ENCODE data around the gene PDE4D.

The PDE4D gene

GRCh38 chr5:59661954-59662615 lies 231.4 kb downstream of the PDE4D start:
- Histone ChIP-seq H2BK120ac (ENCODE audit: low read depth, low read length) (no peak overlapping the region), H3K79me1 (replicated peaks; ENCODE audit: low read length, poor library complexity, severe bottlenecking) (peaks cover 2% of the 10 kb centered on the region), H3K4ac (ENCODE audit: low read depth in 1 of 2, low read length in 2 of 2) (no peak overlapping the region), H3K14ac (ENCODE audit: low read length in 2 of 2) (no peak overlapping the region), H2AFZ (ENCODE audit: low read depth, low read length) (no peak overlapping the region), H3K4me2 (ENCODE audit: low read length, poor library complexity, severe bottlenecking) (no peak overlapping the region), H3K27ac (ENCODE audit: low read length, poor library complexity, severe bottlenecking) (peak overlapping the region; percentile 34), H3K9ac (ENCODE audit: low read length) (peak overlapping the region; percentile 41), H4K8ac (ENCODE audit: low read length) (no peak overlapping the region), H2BK12ac (ENCODE audit: low read length in 2 of 2) (peak overlapping the region in 1 of 2 experiments; percentile 84), H3K4me3 (ENCODE audit: insufficient read depth in 1 of 2, low read depth in 1 of 2, low read length in 2 of 2) (no peak overlapping the region), H3K23ac (ENCODE audit: low read length in 2 of 2) (no peak overlapping the region), H3K4me1 (ENCODE audit: control insufficient read depth, insufficient read depth, low read depth, low read length) (peaks cover 10% of the 10 kb centered on the region), H3K27me3 (ENCODE audit: control insufficient read depth in 1 of 2, insufficient read depth in 1 of 2, low read length in 2 of 2) (no peaks in the 10 kb centered on the region), H3K9me3 (ENCODE audit: control insufficient read depth, low read length) (no peaks in the 10 kb centered on the region), H2AK5ac (ENCODE audit: low read length, severe bottlenecking) (no peak overlapping the region), H2BK5ac (ENCODE audit: low read depth, low read length, poor library complexity, severe bottlenecking) (no peak overlapping the region), H3K36me3 (ENCODE audit: control insufficient read depth in 1 of 2, insufficient read depth in 2 of 2, low read depth in 1 of 2, low read length in 2 of 2) (no peaks in the 10 kb centered on the region), H2BK15ac (ENCODE audit: low read depth, poor library complexity, severe bottlenecking) (no peak overlapping the region), H3K18ac (ENCODE audit: low read depth in 1 of 2, low read length in 2 of 2) (no peak overlapping the region), H4K91ac (ENCODE audit: low read length) (no peak overlapping the region)
- peak; percentile 47 for DNase-seq
- WGBS, result 48% methylated on average over 2 of the region's 4 CpGs

DNA sequence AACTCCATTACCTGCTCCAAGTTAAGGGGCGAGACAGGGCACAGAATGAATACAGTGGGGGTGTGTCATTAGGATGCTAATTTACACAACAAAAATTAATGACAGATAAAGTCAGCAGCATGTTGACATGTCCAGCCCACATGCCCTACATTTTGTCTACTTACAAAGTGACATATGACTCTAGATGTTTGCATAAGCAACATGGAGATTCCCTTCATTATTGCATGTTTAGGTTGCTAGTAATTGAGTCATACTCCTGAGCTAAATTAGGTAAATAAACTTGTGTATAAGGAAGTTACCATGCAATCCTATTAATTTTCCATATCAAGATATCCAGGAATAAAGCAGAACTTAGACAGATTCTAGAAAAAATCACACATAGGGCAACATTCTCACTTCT lies 232.2 kb downstream of the PDE4D start:
- no peak overlapping the region for H3K9ac ChIP-seq (ENCODE audit: low read length)
- H3K27me3 ChIP-seq (ENCODE audit: control insufficient read depth in 1 of 2, insufficient read depth in 1 of 2, low read length in 2 of 2), result no peaks in the 10 kb centered on the region
- H3K4me2 ChIP-seq (ENCODE audit: low read length, poor library complexity, severe bottlenecking), result no peak overlapping the region
- no peak overlapping the region for H2BK5ac ChIP-seq (ENCODE audit: low read depth, low read length, poor library complexity, severe bottlenecking)
- no peak overlapping the region for H2BK15ac ChIP-seq (ENCODE audit: low read depth, poor library complexity, severe bottlenecking)
- no peak overlapping the region for H2AK5ac ChIP-seq (ENCODE audit: low read length, severe bottlenecking)
- no peak overlapping the region for H3K4ac ChIP-seq (ENCODE audit: low read depth in 1 of 2, low read length in 2 of 2)
- H3K4me1 ChIP-seq (ENCODE audit: control insufficient read depth, insufficient read depth, low read depth, low read length), result peaks cover 10% of the 10 kb centered on the region
- H2BK120ac ChIP-seq (ENCODE audit: low read depth, low read length), result no peak overlapping the region
- H3K23ac ChIP-seq (ENCODE audit: low read length in 2 of 2), result no peak overlapping the region
- peak; percentile 83 for DNase-seq
- no peak overlapping the region for H4K91ac ChIP-seq (ENCODE audit: low read length)
- no peak overlapping the region for H2AFZ ChIP-seq (ENCODE audit: low read depth, low read length)
- H3K4me3 ChIP-seq (ENCODE audit: insufficient read depth in 1 of 2, low read depth in 1 of 2, low read length in 2 of 2), result no peak overlapping the region
- H3K79me1 ChIP-seq (replicated peaks; ENCODE audit: low read length, poor library complexity, severe bottlenecking), result peaks cover 3% of the 10 kb centered on the region
- no peak overlapping the region for H3K27ac ChIP-seq (ENCODE audit: low read length, poor library complexity, severe bottlenecking)
- no peak overlapping the region for H2BK12ac ChIP-seq (ENCODE audit: low read length in 2 of 2)
- no peak overlapping the region for H3K14ac ChIP-seq (ENCODE audit: low read length in 2 of 2)
- WGBS, result no CpG with 5 or more reads among the region's 1 CpG
- no peak overlapping the region for H4K8ac ChIP-seq (ENCODE audit: low read length)
- no peak overlapping the region for H3K18ac ChIP-seq (ENCODE audit: low read depth in 1 of 2, low read length in 2 of 2)
- no peaks in the 10 kb centered on the region for H3K9me3 ChIP-seq (ENCODE audit: control insufficient read depth, low read length)
- H3K36me3 ChIP-seq (ENCODE audit: control insufficient read depth in 1 of 2, insufficient read depth in 2 of 2, low read depth in 1 of 2, low read length in 2 of 2), result no peaks in the 10 kb centered on the region

DNA sequence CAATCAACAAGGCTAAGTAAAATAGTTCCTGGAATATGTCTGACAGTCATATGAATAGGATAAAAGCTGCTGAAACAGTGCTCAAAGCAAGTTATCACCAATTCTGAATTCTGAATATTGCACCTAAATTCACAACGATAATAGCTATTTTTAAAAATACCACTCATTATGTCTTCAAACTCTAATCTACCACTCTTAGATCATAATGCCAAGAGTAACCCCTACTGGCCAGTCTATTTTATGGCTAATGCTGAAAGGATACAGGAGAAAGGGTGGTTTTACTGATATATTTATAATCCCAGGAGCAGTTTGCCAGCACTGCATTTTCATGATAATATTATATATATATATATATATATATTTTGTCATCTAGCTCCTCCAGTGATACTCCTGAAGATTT lies 232.8 kb downstream of the PDE4D start:
- Histone ChIP-seq H3K14ac (ENCODE audit: low read length in 2 of 2) (no peak overlapping the region), H4K91ac (ENCODE audit: low read length) (no peak overlapping the region), H2AK5ac (ENCODE audit: low read length, severe bottlenecking) (no peak overlapping the region), H3K9ac (ENCODE audit: low read length) (no peak overlapping the region), H2BK15ac (ENCODE audit: low read depth, poor library complexity, severe bottlenecking) (no peak overlapping the region), H3K18ac (ENCODE audit: low read depth in 1 of 2, low read length in 2 of 2) (no peak overlapping the region), H3K9me3 (ENCODE audit: control insufficient read depth, low read length) (no peaks in the 10 kb centered on the region), H2AFZ (ENCODE audit: low read depth, low read length) (no peak overlapping the region), H2BK5ac (ENCODE audit: low read depth, low read length, poor library complexity, severe bottlenecking) (no peak overlapping the region), H3K4me1 (ENCODE audit: control insufficient read depth, insufficient read depth, low read depth, low read length) (peaks cover 10% of the 10 kb centered on the region), H3K4ac (ENCODE audit: low read depth in 1 of 2, low read length in 2 of 2) (no peak overlapping the region), H3K27ac (ENCODE audit: low read length, poor library complexity, severe bottlenecking) (no peak overlapping the region), H3K4me2 (ENCODE audit: low read length, poor library complexity, severe bottlenecking) (no peak overlapping the region), H3K27me3 (ENCODE audit: control insufficient read depth in 1 of 2, insufficient read depth in 1 of 2, low read length in 2 of 2) (no peaks in the 10 kb centered on the region), H3K79me1 (replicated peaks; ENCODE audit: low read length, poor library complexity, severe bottlenecking) (peaks cover 4% of the 10 kb centered on the region), H4K8ac (ENCODE audit: low read length) (no peak overlapping the region), H2BK120ac (ENCODE audit: low read depth, low read length) (no peak overlapping the region), H3K36me3 (ENCODE audit: control insufficient read depth in 1 of 2, insufficient read depth in 2 of 2, low read depth in 1 of 2, low read length in 2 of 2) (no peaks in the 10 kb centered on the region), H3K23ac (ENCODE audit: low read length in 2 of 2) (no peak overlapping the region), H3K4me3 (ENCODE audit: insufficient read depth in 1 of 2, low read depth in 1 of 2, low read length in 2 of 2) (no peak overlapping the region), H2BK12ac (ENCODE audit: low read length in 2 of 2) (no peak overlapping the region)
- peak; percentile 46 for DNase-seq
- WGBS, result no CpG with 5 or more reads among the region's 1 CpG

DNA sequence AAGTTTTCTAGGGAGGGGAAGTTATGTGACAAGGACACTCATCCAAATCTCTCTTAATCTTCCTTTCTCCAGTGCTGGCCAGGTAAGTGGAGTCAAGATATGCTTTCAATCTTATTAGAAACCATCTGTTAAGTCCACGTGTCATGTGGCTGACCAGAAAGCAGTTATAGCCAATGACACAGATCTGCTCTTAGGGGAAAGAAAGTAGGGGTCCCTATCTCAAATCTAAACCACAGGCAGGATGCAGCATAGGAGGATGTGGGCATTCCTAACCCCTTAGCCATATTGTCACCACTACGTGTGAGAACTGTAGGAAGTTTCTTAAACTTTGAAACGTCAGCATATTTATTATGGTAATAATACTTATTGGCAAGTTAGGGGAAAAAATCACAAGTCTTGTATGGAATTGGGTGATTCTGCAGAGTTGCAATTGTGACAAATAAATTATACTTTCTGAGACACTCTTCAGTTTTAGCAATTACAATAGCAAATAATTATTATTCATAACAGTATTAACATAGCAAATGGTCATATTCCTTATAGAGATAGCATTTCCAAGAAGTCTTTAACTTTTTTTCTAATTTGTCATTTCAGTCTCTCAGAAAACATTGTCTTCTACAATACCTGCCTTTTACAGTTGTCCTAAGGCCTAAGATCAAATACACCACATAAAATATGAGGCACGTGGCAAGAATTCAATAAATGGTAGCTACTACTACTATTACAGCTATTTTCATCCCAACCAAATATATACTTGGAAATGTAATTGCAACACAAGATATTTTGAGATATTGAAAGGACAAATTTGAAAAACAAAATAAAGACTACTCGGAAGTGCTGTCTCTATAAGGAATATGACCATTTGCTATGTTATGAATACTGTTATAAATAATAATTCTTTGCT lies 236.9 kb downstream of the PDE4D start:
- WGBS, result 71% methylated on average over 3 of the region's 5 CpGs
- peak; percentile 10 for DNase-seq
- no peak overlapping the region for H3K9ac ChIP-seq (ENCODE audit: low read length)

More for the DNA sequence above, 236.9 kb downstream of the PDE4D start:
- Histone ChIP-seq H3K4me3 (ENCODE audit: insufficient read depth in 1 of 2, low read depth in 1 of 2, low read length in 2 of 2) (no peak overlapping the region), H4K8ac (ENCODE audit: low read length) (no peak overlapping the region), H3K27me3 (ENCODE audit: control insufficient read depth in 1 of 2, insufficient read depth in 1 of 2, low read length in 2 of 2) (no peaks in the 10 kb centered on the region), H3K9me3 (ENCODE audit: control insufficient read depth, low read length) (no peaks in the 10 kb centered on the region), H3K18ac (ENCODE audit: low read depth in 1 of 2, low read length in 2 of 2) (no peak overlapping the region), H3K4me2 (ENCODE audit: low read length, poor library complexity, severe bottlenecking) (no peak overlapping the region), H4K91ac (ENCODE audit: low read length) (no peak overlapping the region), H3K23ac (ENCODE audit: low read length in 2 of 2) (no peak overlapping the region), H3K14ac (ENCODE audit: low read length in 2 of 2) (no peak overlapping the region), H3K36me3 (ENCODE audit: control insufficient read depth in 1 of 2, insufficient read depth in 2 of 2, low read depth in 1 of 2, low read length in 2 of 2) (no peaks in the 10 kb centered on the region), H2AK5ac (ENCODE audit: low read length, severe bottlenecking) (no peak overlapping the region), H3K4ac (ENCODE audit: low read depth in 1 of 2, low read length in 2 of 2) (no peak overlapping the region), H3K79me1 (replicated peaks; ENCODE audit: low read length, poor library complexity, severe bottlenecking) (peaks cover 7% of the 10 kb centered on the region), H3K27ac (ENCODE audit: low read length, poor library complexity, severe bottlenecking) (no peak overlapping the region), H2AFZ (ENCODE audit: low read depth, low read length) (no peak overlapping the region), H2BK12ac (ENCODE audit: low read length in 2 of 2) (no peak overlapping the region), H2BK15ac (ENCODE audit: low read depth, poor library complexity, severe bottlenecking) (no peak overlapping the region), H3K4me1 (ENCODE audit: control insufficient read depth, insufficient read depth, low read depth, low read length) (peaks cover 5% of the 10 kb centered on the region), H2BK120ac (ENCODE audit: low read depth, low read length) (no peak overlapping the region), H2BK5ac (ENCODE audit: low read depth, low read length, poor library complexity, severe bottlenecking) (no peak overlapping the region)

All from mesenchymal stem cell (in vitro differentiated cells and primary cell).